Stimulated activated CD4-positive, alpha-beta T cell treated with anti-CD3 and anti-CD28 coated beads, Interleukin-2, amount 100 ng/mL, for 4 hours (primary cell): ENCODE results near the gene PARVB.
A peak's percentile ranks its signal among the peaks of the same experiment; 100 is the strongest.

ENCODE experiments used
- DNase-seq: peaks from one replicate; pipeline ENCODE4 v3.0.0-alpha.2; 2020; ENCODE audit warnings: low read depth

The PARVB gene

GRCh38 chr22:44161673-44162072 lies 137.6 kb downstream of the PARVB start:
- DNase-seq = no peak

GRCh38 chr22:44162960-44163359 lies 138.9 kb downstream of the PARVB start:
- DNase-seq = no peak

GRCh38 chr22:44163536-44163935 lies 139.4 kb downstream of the PARVB start:
- no peak for DNase-seq

DNA sequence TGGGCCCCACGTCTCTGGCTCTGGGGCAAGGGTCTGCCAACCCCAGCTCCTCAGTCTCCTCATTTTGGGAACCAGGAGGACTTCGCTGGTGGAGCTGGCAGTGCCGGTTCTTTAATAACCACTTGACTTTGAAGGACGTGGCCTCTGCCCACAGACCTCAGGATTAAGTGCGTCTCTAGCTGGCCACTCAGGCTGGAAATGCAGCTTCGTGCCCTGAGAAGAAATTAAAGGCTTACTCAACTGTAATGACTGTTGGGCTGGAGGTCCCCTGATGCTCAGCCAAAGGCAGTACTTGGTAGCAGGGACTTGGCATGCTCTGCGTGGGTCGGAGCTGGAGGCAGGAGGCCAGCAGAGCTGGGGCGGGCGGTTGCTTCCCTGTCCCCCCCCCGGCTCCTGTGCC lies 139.9 kb downstream of the PARVB start:
- no peak for DNase-seq

DNA sequence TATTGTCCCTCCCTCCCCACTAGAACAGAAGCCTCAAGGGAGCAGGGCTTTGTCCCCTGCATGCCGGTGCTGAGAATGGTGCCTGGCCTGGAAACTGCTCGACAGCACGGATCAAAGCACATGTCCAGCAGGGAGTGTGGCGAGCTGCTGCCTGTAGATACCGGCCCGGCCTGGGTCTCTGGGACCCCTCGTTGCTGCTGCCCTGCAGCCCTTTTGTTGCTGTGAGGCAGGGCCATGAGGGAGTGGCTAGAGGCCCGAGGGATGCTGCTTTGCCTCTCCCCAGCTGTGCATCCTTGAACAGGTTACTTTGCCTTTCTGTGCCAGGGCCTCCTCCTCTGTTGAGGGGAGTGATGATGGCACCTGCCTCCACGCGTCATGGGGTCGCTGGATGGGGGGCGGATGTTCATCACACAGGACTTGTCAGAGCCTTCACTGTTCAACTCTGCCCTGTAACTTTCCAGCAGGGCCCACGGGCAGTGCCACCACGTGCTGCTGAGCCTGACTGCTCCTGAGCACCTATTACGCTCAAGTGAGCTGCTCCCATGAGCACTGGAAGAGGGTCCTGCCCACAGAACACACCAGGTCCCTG lies 141.3 kb downstream of the PARVB start:
- DNase-seq = no peak

DNA sequence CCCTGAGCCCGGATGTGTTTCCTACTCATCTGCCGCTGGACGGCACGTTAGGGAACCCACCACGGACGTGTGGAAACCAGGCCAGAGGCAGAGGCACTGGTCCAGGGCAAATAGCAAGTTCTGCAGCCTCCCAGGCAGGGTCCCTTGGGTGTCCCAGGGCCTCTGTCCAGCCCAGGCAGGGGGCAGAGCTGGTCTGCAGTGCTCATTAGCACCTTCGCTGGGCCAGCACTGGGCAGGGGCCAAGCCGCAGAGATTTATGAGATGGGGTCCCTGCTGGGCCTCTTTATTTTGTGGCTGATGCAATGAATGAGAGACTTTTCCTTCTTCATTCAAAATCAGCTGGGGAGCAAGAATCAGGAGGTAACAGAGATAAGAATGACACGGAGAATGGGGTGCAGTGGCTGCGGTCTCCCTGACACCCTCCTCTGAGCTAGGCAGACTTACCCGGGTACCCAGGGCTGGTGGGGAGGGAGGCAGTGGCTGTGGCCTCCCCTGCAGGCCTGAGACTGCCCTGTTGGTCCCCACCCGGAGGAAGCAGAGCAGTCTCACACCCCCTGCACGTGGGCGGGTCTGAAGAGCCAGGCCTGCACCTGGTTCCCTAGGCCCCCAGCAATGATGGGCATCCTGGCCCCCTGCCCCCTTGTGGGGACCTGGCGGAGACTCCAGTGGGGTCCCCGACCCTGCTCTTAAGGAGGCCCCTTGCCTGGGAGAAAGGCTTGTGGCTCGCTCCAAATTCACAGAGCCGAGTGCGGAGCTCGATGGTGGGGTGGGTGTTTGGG lies 142.6 kb downstream of the PARVB start:
- DNase-seq = no peak

DNA sequence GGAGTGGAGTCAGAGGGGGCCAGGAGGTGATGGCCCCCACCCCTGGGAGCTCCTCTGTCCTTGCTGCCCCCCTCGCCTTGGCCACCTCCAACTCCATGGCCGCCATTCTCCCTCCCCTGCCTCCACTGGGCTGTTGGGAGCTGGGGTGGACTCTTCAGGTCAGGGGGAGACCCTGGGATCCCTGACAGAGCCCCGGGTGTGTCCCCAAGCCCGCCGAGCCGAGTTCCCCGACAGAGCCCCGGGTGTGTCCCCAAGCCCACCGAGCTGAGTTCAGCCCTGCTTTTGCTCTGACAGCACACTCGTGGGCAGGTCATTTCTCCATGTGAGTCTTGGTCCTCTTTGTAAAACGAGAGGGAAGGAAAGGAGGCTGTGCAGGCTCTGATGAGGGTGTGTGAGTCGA lies 143.4 kb downstream of the PARVB start:
- no peak for DNase-seq

DNA sequence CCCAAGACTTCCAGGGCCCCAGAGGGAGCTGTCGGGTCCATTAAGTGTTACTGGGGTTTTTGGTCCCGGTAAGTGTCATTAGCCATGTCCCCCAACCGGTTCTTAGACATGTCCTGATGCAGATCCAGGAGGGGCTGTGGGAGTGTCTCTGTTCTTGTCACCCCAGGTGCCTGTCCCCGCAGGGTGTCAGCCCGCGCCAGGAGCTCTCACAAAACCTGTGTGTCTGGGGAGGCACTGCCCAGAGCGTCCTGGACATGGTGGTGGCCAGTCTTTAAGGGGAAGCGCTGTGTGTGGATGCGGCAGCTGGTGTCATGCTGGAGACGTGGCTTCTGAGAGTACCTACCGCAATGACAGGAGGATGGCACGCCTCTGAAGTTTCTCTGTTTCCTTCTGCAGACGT lies 144.1 kb downstream of the PARVB start:
- no peak for DNase-seq

DNA sequence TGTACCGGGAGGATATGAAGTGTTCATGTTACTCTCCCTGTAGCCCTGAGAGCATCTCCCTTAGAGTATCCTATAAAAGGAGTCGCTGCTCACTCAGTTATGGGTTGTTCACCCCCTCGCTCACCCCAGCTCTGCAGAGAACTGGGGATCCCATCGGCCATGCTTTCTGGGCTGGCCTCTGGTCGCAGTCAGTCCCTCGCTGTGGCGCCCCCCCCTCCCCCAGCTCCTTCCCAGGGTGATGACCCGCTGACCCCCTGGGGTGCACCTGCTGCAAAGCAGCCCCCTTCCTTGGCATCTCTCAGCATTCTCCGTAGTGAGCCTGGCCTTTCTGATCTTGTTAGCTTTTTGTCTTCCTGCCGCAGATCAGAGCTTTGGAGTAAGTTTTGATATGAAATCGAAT lies 146.4 kb downstream of the PARVB start:
- DNase-seq = no peak

DNA sequence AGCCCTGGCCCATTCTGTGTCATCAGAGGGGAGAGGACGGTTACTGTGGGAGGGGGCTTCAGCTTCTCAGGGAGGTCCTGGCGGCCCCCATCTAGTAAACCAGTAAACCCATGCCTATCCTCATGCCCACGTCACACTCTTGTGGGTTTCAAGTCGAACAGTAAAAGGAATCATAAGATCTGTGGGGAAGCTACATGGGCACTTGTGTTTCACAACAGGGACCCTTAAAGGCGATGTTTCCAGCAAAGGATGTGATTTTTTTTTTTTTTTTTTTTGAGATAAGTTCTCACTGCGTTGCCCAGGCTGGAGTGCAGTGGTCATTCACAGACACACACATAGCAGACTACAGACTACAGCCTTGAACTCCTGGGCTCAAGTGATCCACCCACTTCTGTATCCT lies 147.5 kb downstream of the PARVB start:
- DNase-seq = no peak

- no peak for DNase-seq
These were observed 148.4 kb downstream of the PARVB start for GRCh38 chr22:44172370-44173108.

DNA sequence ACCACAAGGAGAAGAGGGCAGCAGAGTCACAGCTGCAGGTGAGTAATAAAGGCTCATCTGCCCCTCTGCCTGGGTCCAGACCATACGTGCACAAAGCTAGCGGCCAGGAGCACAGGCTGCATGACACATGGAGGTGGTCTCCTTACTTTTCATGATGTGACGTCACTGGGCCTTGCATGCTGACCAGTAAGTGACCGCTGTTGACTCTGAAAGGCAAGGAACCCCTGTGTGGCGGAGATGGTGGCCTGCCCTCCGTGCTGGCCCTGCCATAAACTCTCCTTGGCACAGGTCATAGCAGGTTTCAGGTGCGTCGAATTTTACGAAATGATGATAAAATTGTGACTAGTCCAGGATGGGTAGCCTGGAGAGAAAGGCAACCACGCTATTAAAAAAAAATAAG lies 149.1 kb downstream of the PARVB start:
- DNase-seq = no peak

DNA sequence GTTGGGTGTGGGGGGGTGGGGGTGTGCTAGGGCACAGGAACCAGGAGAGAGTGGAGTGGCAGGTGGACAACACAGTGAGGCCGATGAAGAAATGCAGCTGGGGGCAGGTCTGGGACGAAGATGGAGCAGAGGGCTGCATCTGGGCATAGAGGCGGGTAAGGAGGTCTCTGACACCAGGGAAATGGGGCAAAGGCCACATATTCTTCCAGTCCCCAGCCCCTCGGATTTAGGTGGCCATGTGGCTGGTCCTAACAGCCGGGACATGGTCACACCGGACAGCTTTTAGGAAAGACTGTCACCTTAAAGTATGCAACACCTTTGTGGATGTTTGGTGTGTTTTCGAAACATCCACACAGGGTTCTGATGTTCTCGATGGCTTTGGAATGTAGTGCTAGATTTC lies 151.6 kb downstream of the PARVB start:
- DNase-seq = no peak

DNA sequence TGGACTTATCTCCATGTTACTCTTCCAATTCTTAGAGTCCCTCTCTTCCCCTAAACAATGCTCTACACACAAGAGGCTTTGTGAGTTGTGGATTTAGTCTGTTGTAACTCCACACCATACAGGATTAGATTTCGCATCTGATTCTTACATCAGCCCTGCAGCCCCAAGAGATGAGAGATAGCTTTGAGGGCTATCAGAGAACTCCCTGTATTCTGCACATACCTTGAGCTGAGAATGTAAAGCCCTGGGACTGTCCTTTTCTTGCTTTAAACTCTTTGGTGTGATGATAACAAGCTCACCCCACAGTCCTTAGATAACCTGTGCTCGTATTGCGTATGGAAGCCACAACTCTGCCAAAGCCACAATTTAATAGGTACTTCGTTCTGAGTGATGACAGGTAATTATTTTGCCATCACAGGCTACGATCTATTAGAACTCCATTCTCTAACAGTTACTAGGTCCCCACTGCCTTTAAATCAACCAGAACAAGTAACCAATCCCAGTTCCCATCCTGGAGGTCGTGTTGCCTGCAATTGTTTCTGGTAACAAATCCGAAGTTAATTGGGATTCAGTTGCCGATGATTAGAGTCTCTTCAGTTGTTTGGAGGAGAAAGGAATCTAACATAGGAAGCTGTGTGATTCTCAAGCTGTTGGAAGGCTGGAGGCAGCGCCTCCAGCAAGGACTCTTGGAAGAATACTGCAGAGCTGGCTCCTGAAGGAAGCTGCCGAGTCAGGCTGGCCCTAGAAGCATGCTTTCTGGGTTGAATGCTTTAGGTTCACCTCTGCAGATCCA lies 155.3 kb downstream of the PARVB start:
- no peak for DNase-seq

DNA sequence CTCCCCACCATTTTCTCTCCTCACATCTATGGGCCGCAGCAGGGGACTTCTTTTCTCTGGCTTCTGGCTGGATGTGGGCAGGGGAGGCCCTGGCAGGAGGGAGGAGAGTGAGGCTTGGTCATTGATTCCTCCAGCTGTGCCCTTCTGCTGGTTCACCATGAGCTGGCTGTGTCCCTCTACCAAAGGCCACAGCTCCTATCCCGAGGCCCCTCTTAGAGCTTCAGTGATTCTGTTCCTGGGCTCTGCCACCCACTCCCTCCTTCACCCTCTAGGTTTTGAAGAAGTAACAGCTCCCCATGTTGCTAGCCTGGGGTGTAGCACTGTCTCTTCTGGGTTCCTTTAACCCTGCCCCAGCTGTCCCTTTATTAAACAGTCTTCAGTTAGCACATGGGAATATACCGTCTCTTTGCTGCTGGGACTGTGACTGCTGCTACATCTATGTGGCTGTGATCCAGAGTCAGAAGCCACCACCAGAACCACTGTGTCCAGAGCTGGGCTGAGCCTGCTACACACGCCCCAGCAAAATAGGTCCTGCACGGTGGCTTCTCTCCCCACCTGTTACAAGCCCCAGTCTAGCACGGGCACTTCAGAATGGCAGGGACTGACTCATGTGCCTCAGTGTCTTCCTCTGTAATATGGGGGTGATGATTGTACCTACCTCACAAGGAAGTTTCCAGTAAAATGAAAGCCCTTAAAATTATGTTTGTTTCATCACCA lies 156.0 kb downstream of the PARVB start:
- no peak for DNase-seq

- DNase-seq = no peak
These were observed 156.6 kb downstream of the PARVB start, which contains the start of gene PARVG for GRCh38 chr22:44180706-44181032. Gene PARVG (plus strand): TSS chr22:44180925. CDS start chr22:44183330, 2,405 bp downstream.

- peak; percentile 72 for DNase-seq
These were observed 157.2 kb downstream of the PARVB start for GRCh38 chr22:44181033-44181911.

DNA sequence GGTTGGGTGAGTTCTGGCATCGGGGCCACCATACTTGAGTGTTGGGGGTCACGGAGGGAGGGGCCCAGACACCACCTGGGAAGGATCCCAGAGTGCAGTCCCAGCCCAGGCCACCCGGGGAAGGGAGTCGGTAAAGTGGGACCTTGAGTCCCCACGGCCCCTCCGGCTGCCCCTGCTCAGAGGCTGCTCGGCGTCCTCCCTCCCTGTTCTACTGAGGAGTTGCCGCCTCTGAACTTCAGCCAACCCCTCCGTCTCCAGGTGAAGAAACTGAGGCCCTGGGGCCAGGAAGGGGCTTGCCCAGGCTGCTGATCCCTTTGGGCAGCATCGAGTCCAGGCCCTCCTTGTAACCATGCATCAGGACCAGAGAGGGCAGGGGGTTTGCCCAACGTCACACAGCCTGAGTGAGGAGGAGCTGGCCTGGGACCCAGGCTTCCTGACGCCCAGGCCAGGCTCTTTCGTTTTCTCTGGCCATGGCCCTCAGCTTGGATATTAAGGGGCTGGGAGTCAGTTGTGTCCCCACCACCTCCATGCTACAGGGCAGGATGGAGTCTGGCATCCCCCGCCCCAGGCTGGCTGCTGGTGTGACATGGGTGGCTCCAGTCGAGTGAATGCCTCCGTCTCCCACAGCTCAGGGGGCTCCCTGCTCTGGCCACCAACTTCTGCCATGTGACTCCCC lies 157.9 kb downstream of the PARVB start:
- DNase-seq = no peak

DNA sequence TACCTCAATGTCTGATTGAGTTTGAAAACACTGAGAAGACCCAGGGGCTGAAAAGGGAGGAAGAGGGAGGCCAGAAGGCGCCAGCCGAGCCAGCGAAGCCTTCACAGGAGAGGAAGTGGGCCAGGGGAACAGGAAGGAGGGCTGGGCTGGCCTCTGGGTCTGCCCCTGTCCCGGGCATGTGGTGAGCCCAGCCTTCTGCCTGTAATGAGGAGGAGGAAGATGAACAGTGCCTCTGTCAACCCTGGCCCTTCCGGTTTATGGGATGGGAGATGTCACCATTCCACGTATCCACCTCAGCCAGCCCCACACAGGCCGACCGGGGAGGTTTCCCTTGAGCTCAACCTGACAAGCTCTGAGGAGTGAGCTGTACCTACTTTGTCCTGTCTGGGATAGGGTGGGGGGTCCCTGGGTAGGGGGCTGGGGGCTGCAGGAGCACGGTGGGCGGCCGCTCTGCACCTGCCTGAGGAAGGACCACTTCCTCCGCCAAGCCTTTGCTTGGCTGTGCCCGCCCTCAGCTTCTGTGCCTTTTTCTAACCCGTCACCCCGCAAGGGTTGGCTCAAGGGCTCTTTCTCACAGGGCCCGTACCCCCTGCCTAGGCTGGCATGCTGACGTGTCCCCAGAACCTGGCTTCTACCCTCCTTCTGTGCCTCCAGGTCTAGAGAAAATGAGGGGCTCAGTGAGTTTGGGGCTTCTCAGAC lies 158.6 kb downstream of the PARVB start:
- DNase-seq = no peak

DNA sequence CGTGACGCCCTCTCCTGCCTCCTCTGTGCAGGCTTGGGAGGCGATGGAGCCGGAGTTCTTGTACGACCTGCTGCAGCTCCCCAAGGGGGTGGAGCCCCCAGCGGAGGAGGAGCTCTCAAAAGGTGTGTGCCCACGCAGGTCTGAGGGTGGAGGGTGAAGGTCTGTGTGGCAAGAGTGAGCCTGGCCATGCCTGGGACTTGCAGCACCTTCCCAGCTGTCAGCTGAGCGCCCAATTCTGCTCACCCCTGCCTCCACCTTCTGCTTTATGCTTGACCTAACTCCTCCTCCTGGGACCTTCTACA lies 159.1 kb downstream of the PARVB start:
- DNase-seq = no peak
